SU-DHL-6 (cell line): ENCODE data around the gene SGIP1.

Source experiments
- H2AFZ ChIP-seq: fragments of 200-600 bp; sonication (generic); 2 replicates; pipeline ENCODE4 v1.6.1; 2014; ENCODE audit warnings: low read depth, mild to moderate bottlenecking, moderate library complexity, mixed read lengths, antibody characterized with exemption, low read length; ENCODE audit not compliant: severe bottlenecking
- H3F3A ChIP-seq: fragments of 200-600 bp; shearing (Covaris generic); 2 replicates; pipeline ENCODE4 v1.6.0; 2016; ENCODE audit warnings: antibody characterized with exemption, mild to moderate bottlenecking; ENCODE audit not compliant: insufficient read depth
- H3K27ac ChIP-seq: fragments of 200-600 bp; sonication (generic); 2 replicates; pipeline ENCODE4 v1.5.1; 2016; ENCODE audit warnings: low read depth, mild to moderate bottlenecking, low read length, moderate library complexity, mixed read lengths
- H3K27me3 ChIP-seq: fragments of 200-600 bp; sonication (generic), shearing (Covaris generic); 2 replicates; pipeline ENCODE4 v1.6.0; 2014; ENCODE audit warnings: mild to moderate bottlenecking, low read length
- H3K36me3 ChIP-seq: fragments of 200-600 bp; sonication (generic); 2 replicates; pipeline ENCODE4 v1.6.1; 2014; ENCODE audit warnings: mild to moderate bottlenecking, low read length, mixed read lengths
- H3K4me2 ChIP-seq: fragments of 300-600, 200-600 bp; shearing (Covaris generic), sonication (generic); 2 replicates; pipeline ENCODE4 v1.6.0; 2014; ENCODE audit warnings: low read length, low read depth, mild to moderate bottlenecking; ENCODE audit not compliant: poor library complexity, severe bottlenecking
- H3K4me3 ChIP-seq: fragments of 200-600 bp; sonication (generic); 2 replicates; pipeline ENCODE4 v1.5.1; 2014; ENCODE audit warnings: antibody characterized with exemption, low read length, mild to moderate bottlenecking, mixed read lengths; ENCODE audit not compliant: insufficient read depth, poor library complexity, severe bottlenecking
- H3K79me2 ChIP-seq: fragments of 200-600 bp; sonication (generic); 2 replicates; pipeline ENCODE4 v1.6.1; 2014; ENCODE audit warnings: mild to moderate bottlenecking, low read length, moderate library complexity; ENCODE audit not compliant: insufficient read depth
- H3K9ac ChIP-seq: fragments of 200-600 bp; sonication (generic); 2 replicates; pipeline ENCODE4 v1.7.0; 2014; ENCODE audit warnings: mild to moderate bottlenecking, low read length
- H3K9me2 ChIP-seq: fragments of 200-600 bp; sonication (generic); replicated peaks from 2 replicates; pipeline ENCODE4 v1.6.1; 2014; ENCODE audit warnings: low read length; ENCODE audit not compliant: insufficient read depth
- H3K9me3 ChIP-seq: fragments of 200-600 bp; sonication (generic); 2 replicates; pipeline ENCODE4 v1.6.1; 2014; ENCODE audit warnings: low read length, mixed read lengths; ENCODE audit not compliant: insufficient read depth
- H4K20me1 ChIP-seq: fragments of 200-600 bp; sonication (generic); 2 replicates; pipeline ENCODE4 v1.6.1; 2014; ENCODE audit warnings: low read depth, mild to moderate bottlenecking, antibody characterized with exemption, low read length, moderate library complexity, mixed read lengths
- EZH2phosphoT487 ChIP-seq: fragments of 200-600 bp; sonication (generic), shearing (Covaris generic); conservative IDR thresholded peaks from 2 replicates; pipeline ENCODE4 v1.6.1; 2018; ENCODE audit warnings: mild to moderate bottlenecking, antibody characterized with exemption, low read length, moderate library complexity, mixed read lengths
- TF ChIP-seq, protein P1 (sequence below): fragments of 200-600 bp; sonication (generic); IDR thresholded peaks from one replicate; pipeline ENCODE4 v1.5.1; 2017; ENCODE audit warnings: antibody characterized with exemption, mild to moderate bottlenecking, low read length, moderate library complexity; ENCODE audit not compliant: insufficient read depth, poor library complexity, severe bottlenecking

SGIP1 gene

DNA sequence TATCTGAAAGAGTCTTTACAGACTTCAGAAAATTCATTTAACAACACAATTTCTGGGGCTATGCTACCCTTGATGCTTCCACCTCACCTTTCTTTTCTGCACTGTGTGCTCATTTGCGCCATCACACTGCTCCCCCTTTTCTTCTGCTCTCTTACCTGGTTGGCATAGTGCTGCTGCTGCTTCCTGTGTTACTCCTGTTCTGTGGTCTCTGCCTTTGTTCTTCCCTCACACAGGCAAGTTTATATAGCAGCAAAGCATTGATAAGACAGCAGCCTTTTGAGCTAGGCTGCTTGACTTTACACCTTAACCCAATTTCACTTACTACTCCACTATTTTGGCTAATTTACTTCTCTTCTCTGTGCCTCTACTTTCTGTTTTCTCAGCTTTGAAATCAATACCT is 18.3 kb downstream of the SGIP1 start:
- no peak overlapping the region for H3K9ac ChIP-seq

GRCh38 chr1:66552829-66553228 is 18.9 kb downstream of the SGIP1 start:
- Histone ChIP-seq H2AFZ (no peak overlapping the region), H3K9ac (no peak overlapping the region), H3K27ac (no peak overlapping the region), H3K4me3 (no peak overlapping the region), H3K27me3 (no peaks in the 10 kb centered on the region), H3K9me3 (no peaks in the 10 kb centered on the region), H3K79me2 (no peaks in the 10 kb centered on the region), H3K36me3 (no peaks in the 10 kb centered on the region), H4K20me1 (no peaks in the 10 kb centered on the region), H3F3A (no peaks in the 10 kb centered on the region), H3K4me2 (no peak overlapping the region), H3K9me2 (no peaks in the 10 kb centered on the region)
- TF ChIP-seq, protein P1, sequence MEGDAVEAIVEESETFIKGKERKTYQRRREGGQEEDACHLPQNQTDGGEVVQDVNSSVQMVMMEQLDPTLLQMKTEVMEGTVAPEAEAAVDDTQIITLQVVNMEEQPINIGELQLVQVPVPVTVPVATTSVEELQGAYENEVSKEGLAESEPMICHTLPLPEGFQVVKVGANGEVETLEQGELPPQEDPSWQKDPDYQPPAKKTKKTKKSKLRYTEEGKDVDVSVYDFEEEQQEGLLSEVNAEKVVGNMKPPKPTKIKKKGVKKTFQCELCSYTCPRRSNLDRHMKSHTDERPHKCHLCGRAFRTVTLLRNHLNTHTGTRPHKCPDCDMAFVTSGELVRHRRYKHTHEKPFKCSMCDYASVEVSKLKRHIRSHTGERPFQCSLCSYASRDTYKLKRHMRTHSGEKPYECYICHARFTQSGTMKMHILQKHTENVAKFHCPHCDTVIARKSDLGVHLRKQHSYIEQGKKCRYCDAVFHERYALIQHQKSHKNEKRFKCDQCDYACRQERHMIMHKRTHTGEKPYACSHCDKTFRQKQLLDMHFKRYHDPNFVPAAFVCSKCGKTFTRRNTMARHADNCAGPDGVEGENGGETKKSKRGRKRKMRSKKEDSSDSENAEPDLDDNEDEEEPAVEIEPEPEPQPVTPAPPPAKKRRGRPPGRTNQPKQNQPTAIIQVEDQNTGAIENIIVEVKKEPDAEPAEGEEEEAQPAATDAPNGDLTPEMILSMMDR = no peak
- TF ChIP-seq EZH2phosphoT487 = no peak

More for the DNA sequence above, 18.3 kb downstream of the SGIP1 start:
- Histone ChIP-seq H3K4me3 (no peak overlapping the region), H3K27ac (no peak overlapping the region), H2AFZ (no peak overlapping the region), H3K36me3 (no peaks in the 10 kb centered on the region), H3F3A (no peaks in the 10 kb centered on the region), H3K4me2 (no peak overlapping the region), H3K27me3 (no peaks in the 10 kb centered on the region), H3K79me2 (no peaks in the 10 kb centered on the region), H3K9me3 (no peaks in the 10 kb centered on the region), H4K20me1 (no peaks in the 10 kb centered on the region), H3K9me2 (no peaks in the 10 kb centered on the region)
- TF ChIP-seq EZH2phosphoT487 = no peak
- TF ChIP-seq, protein P1 = no peak

DNA sequence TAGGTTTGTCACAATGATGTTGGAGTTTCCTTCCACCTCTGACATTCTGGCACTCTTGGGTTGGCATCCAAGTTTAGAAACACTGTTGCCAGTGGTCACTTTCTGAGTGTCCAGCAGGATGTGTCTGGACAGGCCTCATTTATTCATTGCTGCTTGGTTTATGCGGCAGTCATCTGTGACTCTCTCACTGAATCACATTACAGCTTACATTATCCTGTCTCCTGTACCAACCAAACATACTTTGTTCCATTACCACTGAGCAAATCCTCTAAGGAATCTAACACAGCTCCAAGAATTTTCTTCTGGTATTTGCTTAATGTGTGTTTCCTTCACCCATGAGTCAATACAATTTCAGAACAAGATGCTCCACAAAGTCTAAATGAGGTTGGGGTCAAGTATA is 19.9 kb downstream of the SGIP1 start:
- Histone ChIP-seq H3K79me2 (no peaks in the 10 kb centered on the region), H3K27me3 (no peaks in the 10 kb centered on the region), H3K27ac (no peak overlapping the region), H4K20me1 (no peaks in the 10 kb centered on the region), H3K4me3 (no peak overlapping the region), H3K9me2 (no peaks in the 10 kb centered on the region), H3K36me3 (no peaks in the 10 kb centered on the region), H3K9me3 (no peaks in the 10 kb centered on the region), H3K9ac (no peak overlapping the region), H3K4me2 (no peak overlapping the region), H3F3A (no peaks in the 10 kb centered on the region), H2AFZ (no peak overlapping the region)
- TF ChIP-seq EZH2phosphoT487 = no peak
- TF ChIP-seq, protein P1 = no peak

GRCh38 chr1:66556161-66556611 is 22.2 kb downstream of the SGIP1 start:
- TF ChIP-seq, protein P1 = no peak
- H2AFZ ChIP-seq = no peak overlapping the region
- no peak overlapping the region for H3K27ac ChIP-seq

More at GRCh38 chr1:66556161-66556611, 22.2 kb downstream of the SGIP1 start:
- Histone ChIP-seq H3K4me3 (no peak overlapping the region), H3K9me2 (no peaks in the 10 kb centered on the region), H3K4me2 (no peak overlapping the region), H3F3A (no peaks in the 10 kb centered on the region), H3K27me3 (no peaks in the 10 kb centered on the region), H3K9ac (no peak overlapping the region), H3K79me2 (no peaks in the 10 kb centered on the region), H3K36me3 (no peaks in the 10 kb centered on the region), H4K20me1 (no peaks in the 10 kb centered on the region), H3K9me3 (no peaks in the 10 kb centered on the region)
